Colonic mucosa (tissue), 4 donors: Measurements from ENCODE around the gene ARSB. TPM values are rescaled to one million over a fixed set of nuclear protein-coding genes. Genes with fewer than 3 reads are reported as not detected.
A peak's percentile ranks its signal among the peaks of the same experiment; 100 is the strongest.
"Not testable (repeated sequence)": the region's sequence is repeated elsewhere in the genome, so short reads cannot be mapped to it uniquely, and the experiment has no call there.

Source experiments
- DNase-seq: peaks from one replicate; pipeline ENCODE4 v3.0.0-alpha.2; 2020
- H3K27ac ChIP-seq: fragments of 200-600 bp; one replicate; pipeline ENCODE4 v1.8.0; 2021
- H3K27me3 ChIP-seq: fragments of 200-600 bp; one replicate; pipeline ENCODE4 v1.8.0; 2021
- H3K36me3 ChIP-seq: fragments of 200-600 bp; one replicate; pipeline ENCODE4 v1.8.0; 2021
- H3K4me1 ChIP-seq: fragments of 200-600 bp; one replicate; pipeline ENCODE4 v1.8.0; 2021; ENCODE audit warnings: mild to moderate bottlenecking
- H3K4me3 ChIP-seq: fragments of 200-600 bp; one replicate; pipeline ENCODE4 v1.8.0; 2021
- H3K9ac ChIP-seq, 2 donors: one replicate each; pipeline ENCODE4 v1.7.0; 2013; ENCODE audit warnings: control low read depth in 2 of 2, low read depth in 2 of 2, low read length in 2 of 2
- H3K9me3 ChIP-seq: fragments of 200-600 bp; one replicate; pipeline ENCODE4 v1.8.0; 2021
- CTCF ChIP-seq: fragments of 200-600 bp; IDR thresholded peaks from one replicate; pipeline ENCODE4 v1.8.0; 2022; ENCODE audit warnings: antibody characterized with exemption, mild to moderate bottlenecking
- intact Hi-C: fragments of 100-400 bp; cut with DNase I; formaldehyde crosslinking; loops from one replicate; pipeline ENCODE4 v1.14.1; 2022
- total RNA-seq, 2 donors: library from RNA; stranded (reverse); fragmentation: NEBNext Ultra II Directional in 1 of 2; extraction: Animal tissue kit (Norgen Biotek cat#: 25700) in 1 of 2; gene quantifications; one replicate each; pipeline ENCODE4 v1.2.1, GENCODE V29; 2021
- donor health status: healthy.
- donor health status: DM: no; HTN: no; CAD: no.
- donor health status: DM: no; HTN: no; CAD: no.

Gene ARSB
- total RNA-seq, 2 donors from 2014 or later = 10.1 to 11.4 TPM

- TF ChIP-seq CTCF = no peak
- no peaks in the 10 kb centered on the region for H3K9me3 ChIP-seq
- DNase-seq = no peak
- no peaks in the 10 kb centered on the region for H3K36me3 ChIP-seq
- H3K4me1 ChIP-seq = no peaks in the 10 kb centered on the region
- intact Hi-C loops = no loop called here
- no peak overlapping the region for H3K4me3 ChIP-seq
- no peak overlapping the region for H3K9ac ChIP-seq
- no peak overlapping the region for H3K27ac ChIP-seq
- H3K27me3 ChIP-seq = no peaks in the 10 kb centered on the region
Observed at GRCh38 chr5:78887384-78888118, 97.6 kb downstream of the ARSB start.

GRCh38 chr5:78886341-78887230 is 98.5 kb downstream of the ARSB start:
- no peaks in the 10 kb centered on the region for H3K27me3 ChIP-seq
- no peak overlapping the region for H3K27ac ChIP-seq
- no peaks in the 10 kb centered on the region for H3K36me3 ChIP-seq
- DNase-seq = no peak
- no peaks in the 10 kb centered on the region for H3K9me3 ChIP-seq
- no peak overlapping the region for H3K4me3 ChIP-seq
- H3K9ac ChIP-seq = no peak overlapping the region
- intact Hi-C loops = no loop called here
- no peaks in the 10 kb centered on the region for H3K4me1 ChIP-seq
- TF ChIP-seq CTCF = peak; percentile 37

GRCh38 chr5:78881884-78882283 is 103.2 kb downstream of the ARSB start:
- H3K9ac ChIP-seq = no peak overlapping the region
- H3K27ac ChIP-seq = no peak overlapping the region
- H3K4me3 ChIP-seq = no peak overlapping the region
- no peaks in the 10 kb centered on the region for H3K4me1 ChIP-seq
- no peaks in the 10 kb centered on the region for H3K27me3 ChIP-seq
- no peak for TF ChIP-seq CTCF
- DNase-seq = no peak
- H3K36me3 ChIP-seq = no peaks in the 10 kb centered on the region
- H3K9me3 ChIP-seq = no peaks in the 10 kb centered on the region
- intact Hi-C loops = no loop called here

- Histone ChIP-seq H3K27ac (no peak overlapping the region), H3K9me3 (no peaks in the 10 kb centered on the region), H3K36me3 (no peaks in the 10 kb centered on the region), H3K4me1 (no peaks in the 10 kb centered on the region), H3K4me3 (no peak overlapping the region), H3K9ac (no peak overlapping the region), H3K27me3 (no peaks in the 10 kb centered on the region)
- DNase-seq = no peak
- intact Hi-C loops = no loop called here
- no peak for TF ChIP-seq CTCF
Observed at GRCh38 chr5:78879516-78879915, 105.6 kb downstream of the ARSB start.

GRCh38 chr5:78866076-78866475 is 119.0 kb downstream of the ARSB start:
- H3K9ac ChIP-seq, H3K4me1 ChIP-seq, H3K9me3 ChIP-seq, intact Hi-C loops, H3K4me3 ChIP-seq, H3K27ac ChIP-seq, H3K27me3 ChIP-seq, H3K36me3 ChIP-seq, DNase-seq: not testable (repeated sequence)

GRCh38 chr5:78858364-78858763 is 126.7 kb downstream of the ARSB start:
- no peaks in the 10 kb centered on the region for H3K36me3 ChIP-seq
- DNase-seq = no peak
- H3K27me3 ChIP-seq = no peaks in the 10 kb centered on the region
- no peak for TF ChIP-seq CTCF
- intact Hi-C loops = no loop called here
- H3K9me3 ChIP-seq = no peaks in the 10 kb centered on the region
- no peak overlapping the region for H3K9ac ChIP-seq
- no peak overlapping the region for H3K4me3 ChIP-seq
- H3K27ac ChIP-seq = no peak overlapping the region
- H3K4me1 ChIP-seq = no peaks in the 10 kb centered on the region
